HepG2 (cell line): ENCODE data around the gene CRNKL1. TPM values are rescaled to one million over a fixed set of nuclear protein-coding genes. Genes with fewer than 3 reads are reported as not detected.

Experiments used
- FOSL1 ChIP-seq: sonication (generic); formaldehyde crosslinking; IDR thresholded peaks from 2 replicates; pipeline ENCODE4 v1.9.0; 2021; ENCODE audit warnings: missing genetic modification reagents, borderline replicate concordance
- KAT8 ChIP-seq: IDR thresholded peaks from 2 replicates; pipeline ENCODE4 v1.6.1; 2016; ENCODE audit warnings: missing genetic modification reagents, missing compliant biosample characterization
- MXD4 ChIP-seq: IDR thresholded peaks from 2 replicates; pipeline ENCODE4 v1.6.1; 2016; ENCODE audit warnings: mild to moderate bottlenecking, missing biosample characterization, missing genetic modification reagents
- NONO ChIP-seq, 2 experiments: fragments of 450-650 bp in 1 of 2; sonication (generic) in 1 of 2; formaldehyde crosslinking in 1 of 2; IDR thresholded peaks in 1 of 2; conservative IDR thresholded peaks in 1 of 2; 2 replicates each; pipeline versions ENCODE4 v1.6.1 to v1.8.0; 2017 to 2022; ENCODE audit warnings: mild to moderate bottlenecking in 1 of 2, missing genetic modification reagents in 1 of 2, moderate library complexity in 1 of 2
- RNF219 ChIP-seq: sonication (generic); formaldehyde crosslinking; IDR thresholded peaks from 2 replicates; pipeline ENCODE4 v1.5.0; 2020; ENCODE audit warnings: mild to moderate bottlenecking, missing genetic modification reagents
- SOX13 ChIP-seq, 3 experiments: fragments of 450-650 bp in 1 of 3; sonication (generic) in 1 of 3; formaldehyde crosslinking in 1 of 3; IDR thresholded peaks in 2 of 3; conservative IDR thresholded peaks in 1 of 3; 2 replicates each; pipeline versions ENCODE4 v1.5.0 to v1.6.1; 2016 to 2020; ENCODE audit warnings: antibody characterized with exemption in 1 of 3, mild to moderate bottlenecking in 1 of 3, missing compliant biosample characterization in 1 of 3, missing genetic modification reagents in 1 of 3, moderate library complexity in 1 of 3
- SYNCRIP ChIP-seq: fragments of 200-400 bp; formaldehyde crosslinking; IDR thresholded peaks from 2 replicates; pipeline ENCODE4 v1.6.1; 2018; ENCODE audit warnings: mild to moderate bottlenecking, low read depth, low read length; ENCODE audit not compliant: insufficient read depth
- TBP ChIP-seq: sonication (generic); formaldehyde crosslinking; IDR thresholded peaks from 2 replicates; pipeline ENCODE4 v1.5.0; 2020; ENCODE audit warnings: missing genetic modification reagents
- TGIF2 ChIP-seq: IDR thresholded peaks from 2 replicates; pipeline ENCODE4 v1.6.1; 2016; ENCODE audit warnings: control low read depth, missing compliant biosample characterization
- THAP11 ChIP-seq: IDR thresholded peaks from 2 replicates; pipeline ENCODE4 v1.6.1; 2016; ENCODE audit warnings: missing biosample characterization, missing genetic modification reagents
- ZC3H4 ChIP-seq: sonication (generic); formaldehyde crosslinking; IDR thresholded peaks from 2 replicates; pipeline ENCODE4 v1.4.0; 2020; ENCODE audit warnings: missing genetic modification reagents, borderline replicate concordance
- ZNF142 ChIP-seq: sonication (generic); formaldehyde crosslinking; IDR thresholded peaks from 2 replicates; pipeline ENCODE4 v1.4.0; 2020; ENCODE audit warnings: missing genetic modification reagents
- ZNF20 ChIP-seq: sonication (generic); formaldehyde crosslinking; IDR thresholded peaks from 2 replicates; pipeline ENCODE4 v1.4.0; 2020; ENCODE audit warnings: mild to moderate bottlenecking, moderate library complexity, missing genetic modification reagents
- ZNF468 ChIP-seq: sonication (generic); formaldehyde crosslinking; IDR thresholded peaks from 2 replicates; pipeline ENCODE4 v1.8.0; 2022; ENCODE audit warnings: mild to moderate bottlenecking, moderate library complexity, missing genetic modification reagents
- ZNF510 ChIP-seq: sonication (generic); formaldehyde crosslinking; IDR thresholded peaks from 2 replicates; pipeline ENCODE4 v1.4.0; 2020; ENCODE audit warnings: low read depth, mild to moderate bottlenecking, missing genetic modification reagents
- ZNF512 ChIP-seq: sonication (generic); formaldehyde crosslinking; IDR thresholded peaks from 2 replicates; pipeline ENCODE4 v1.4.0; 2020; ENCODE audit warnings: mild to moderate bottlenecking, missing genetic modification reagents
- ZNF547 ChIP-seq: sonication (generic); formaldehyde crosslinking; IDR thresholded peaks from 2 replicates; pipeline ENCODE4 v1.5.1; 2020; ENCODE audit warnings: mild to moderate bottlenecking, missing genetic modification reagents
- ZNF761 ChIP-seq: sonication (generic); formaldehyde crosslinking; conservative IDR thresholded peaks from 2 replicates; pipeline ENCODE4 v1.4.0; 2020; ENCODE audit warnings: mild to moderate bottlenecking, missing genetic modification reagents
- polyA plus RNA-seq, 8 experiments: library from polyadenylated mRNA; depleted of rRNA in 3 of 8; stranded (reverse) in 7 of 8; unstranded in 1 of 8; fragments of >200 nt; fragmentation: Illumina TruSeq in 4 of 8; extraction: Trizol in 4 of 8; gene quantifications; 2 replicates each; pipeline versions ENCODE4 v1.2.1 to v1.2.3, GENCODE V29; 2011 to 2016; ENCODE audit warnings: low read depth in 4 of 8, missing spikeins in 1 of 8, mixed read lengths in 1 of 8; ENCODE audit not compliant: insufficient read depth in 1 of 8
- total RNA-seq, 5 experiments: library from RNA; depleted of rRNA; stranded (reverse); fragments of >200 nt; fragmentation: Illumina TruSeq; extraction: Trizol; gene quantifications; 2 replicates each; pipeline ENCODE4 v1.2.3, GENCODE V29; 2016; ENCODE audit warnings: low read depth in 1 of 5

Gene CRNKL1
- total and polyA plus RNA-seq, 2 of the 13 experiments (the other 11 are each of a cell fraction or from before 2014, with no cell fraction given), result 12.3 to 64.5 TPM

- peak; percentile 98 for TF ChIP-seq ZNF547 (CRISPR knock-in tag)
- TF ChIP-seq SOX13 (IDR thresholded peaks at IDR 0.05), result no peak
- TF ChIP-seq SOX13 (CRISPR knock-in tag; conservative IDR thresholded peaks at IDR 0.05 in 1 of 2, IDR thresholded peaks at IDR 0.05 in 1 of 2), result peak in 1 of 2 experiments; percentile 75; a peak in 2 of 4 replicates
- peak; percentile 45; the same call in 1 of the 2 replicates for TF ChIP-seq TBP (CRISPR knock-in tag)
- 0 out of 2 replicates have a peak, but pooled peaks have one; percentile 7 for TF ChIP-seq ZC3H4
- no peak; the same call in 1 of the 2 replicates for TF ChIP-seq ZNF468 (CRISPR knock-in tag)
- no peak for TF ChIP-seq NONO (IDR thresholded peaks at IDR 0.05)
- peak; percentile 100 for TF ChIP-seq NONO (CRISPR knock-in tag; conservative IDR thresholded peaks at IDR 0.05)
- peak; percentile 93 for TF ChIP-seq ZNF761
- TF ChIP-seq ZNF142 (CRISPR knock-in tag), result peak; percentile 93
- TF ChIP-seq ZNF510, result peak; percentile 96
- peak; percentile 25; the same call in 1 of the 2 replicates for TF ChIP-seq FOSL1
- TF ChIP-seq ZNF20 (CRISPR knock-in tag), result peak; percentile 81; the same call in 1 of the 2 replicates
- TF ChIP-seq SYNCRIP, result no peak
- TF ChIP-seq MXD4 (CRISPR knock-in tag), result peak; percentile 98
- TF ChIP-seq KAT8 (CRISPR knock-in tag), result peak; percentile 98
- peak; percentile 94; the same call in 1 of the 2 replicates for TF ChIP-seq RNF219 (CRISPR knock-in tag)
- peak; percentile 97 for TF ChIP-seq THAP11 (CRISPR knock-in tag)
- TF ChIP-seq TGIF2 (CRISPR knock-in tag), result peak; percentile 98
- TF ChIP-seq ZNF512 (CRISPR knock-in tag), result no peak
Measured at GRCh38 chr20:20017001-20017843, 35.0 kb downstream of the CRNKL1 start, which contains the start of gene NAA20 (continued).
